D721Med (cell line): ENCODE measurements around the gene GPR32.
"Not testable (repeated sequence)": the region's sequence is repeated elsewhere in the genome, so short reads cannot be mapped to it uniquely, and the experiment has no call there.

Experiments
- DNase-seq: peaks from one replicate; pipeline ENCODE4 v3.0.0; 2011; ENCODE audit warnings: low spot score; ENCODE audit not compliant: insufficient read length
- FAIRE-seq: peaks from 2 replicates; lab custom pipeline; 2011; peaks lifted over from hg19 to GRCh38; lab: Jason Lieb, UNC
- CTCF ChIP-seq: IDR thresholded peaks from 2 replicates; pipeline ENCODE4 v1.5.1; 2012; ENCODE audit warnings: mild to moderate bottlenecking, control low read depth; ENCODE audit not compliant: insufficient read depth; ENCODE audit errors: missing control alignments

Gene GPR32

GRCh38 chr19:50768277-50768676 lies 2.0 kb upstream of the GPR32 start:
- DNase-seq (no peak), FAIRE-seq (no peak)
- no peak for TF ChIP-seq CTCF

- FAIRE-seq (no peak), DNase-seq (no peak)
- no peak for TF ChIP-seq CTCF
These were observed 624 bp downstream of the GPR32 start for GRCh38 chr19:50770888-50771287.

- FAIRE-seq: no peak
These were observed 2.2 kb downstream of the GPR32 start for GRCh38 chr19:50772476-50772875.

GRCh38 chr19:50772912-50773311 lies 2.6 kb downstream of the GPR32 start:
- DNase-seq, FAIRE-seq: not testable (repeated sequence)

More at GRCh38 chr19:50772476-50772875, 2.2 kb downstream of the GPR32 start:
- no peak for TF ChIP-seq CTCF
- no peak for DNase-seq

- not testable (repeated sequence) for FAIRE-seq, DNase-seq
These were observed 3.2 kb downstream of the GPR32 start for GRCh38 chr19:50773454-50773853.

GRCh38 chr19:50776131-50776530 lies 5.9 kb downstream of the GPR32 start:
- TF ChIP-seq CTCF: no peak
- FAIRE-seq: no peak
- DNase-seq: no peak

GRCh38 chr19:50777261-50777660 lies 7.0 kb downstream of the GPR32 start:
- no peak for TF ChIP-seq CTCF
- FAIRE-seq: no peak
- DNase-seq: no peak

- no peak for FAIRE-seq
- TF ChIP-seq CTCF: no peak
- no peak for DNase-seq
These were observed 7.6 kb downstream of the GPR32 start for GRCh38 chr19:50777830-50778303.
